NOMO-1 (cell line): ENCODE measurements around the gene LBHD2.
"Not testable (repeated sequence)": the region's sequence is repeated elsewhere in the genome, so short reads cannot be mapped to it uniquely, and the experiment has no call there.

ENCODE experiments used
- DNase-seq, 2 experiments: peaks; one replicate each; lab custom pipeline; 2025; ENCODE audit not compliant: unreplicated experiment in 2 of 2; lab: John Stamatoyannopoulos, UW

Gene LBHD2

GRCh38 chr14:103084021-103084919 lies at the start of gene LBHD2:
Gene LBHD2 (plus strand): TSS chr14:103084210. CDS start chr14:103086013, 1,803 bp downstream.
- DNase-seq = no peak

- no peak for DNase-seq
Measured at GRCh38 chr14:103041464-103041863, 42.5 kb upstream of the LBHD2 start.

DNA sequence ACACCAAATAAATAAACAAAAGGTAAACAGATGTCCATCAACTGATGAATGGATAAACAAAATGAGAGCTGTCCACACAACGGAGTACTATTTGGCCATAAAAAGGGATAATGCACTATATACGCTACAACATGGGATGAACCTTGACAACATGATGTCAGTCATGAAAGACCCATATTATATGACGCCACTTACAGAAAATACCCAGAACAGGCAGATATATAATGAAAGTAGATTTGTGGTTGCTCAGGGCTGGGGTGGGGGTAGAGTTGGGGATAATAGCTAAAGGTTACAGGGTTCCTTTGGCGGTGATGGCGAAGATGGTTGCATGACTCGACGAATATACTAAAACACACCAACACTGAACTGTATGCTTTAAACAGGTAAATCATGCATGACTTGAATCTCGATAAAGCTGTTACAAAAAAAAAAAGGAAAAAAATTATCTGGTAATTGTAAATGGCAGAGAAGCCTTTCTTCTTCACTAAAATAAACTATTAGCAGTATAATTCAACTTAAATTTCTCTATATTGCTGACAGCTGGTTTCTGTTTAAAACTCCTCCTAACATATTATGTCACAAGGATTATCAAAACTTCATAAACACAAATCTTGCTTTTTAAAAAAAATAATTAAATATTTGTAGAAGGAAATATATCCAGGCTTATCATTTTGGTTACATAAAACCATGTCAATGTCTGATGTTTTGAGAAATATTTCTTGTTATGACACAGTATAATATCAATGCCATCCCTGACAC lies 40.6 kb upstream of the LBHD2 start:
- no peak for DNase-seq

DNA sequence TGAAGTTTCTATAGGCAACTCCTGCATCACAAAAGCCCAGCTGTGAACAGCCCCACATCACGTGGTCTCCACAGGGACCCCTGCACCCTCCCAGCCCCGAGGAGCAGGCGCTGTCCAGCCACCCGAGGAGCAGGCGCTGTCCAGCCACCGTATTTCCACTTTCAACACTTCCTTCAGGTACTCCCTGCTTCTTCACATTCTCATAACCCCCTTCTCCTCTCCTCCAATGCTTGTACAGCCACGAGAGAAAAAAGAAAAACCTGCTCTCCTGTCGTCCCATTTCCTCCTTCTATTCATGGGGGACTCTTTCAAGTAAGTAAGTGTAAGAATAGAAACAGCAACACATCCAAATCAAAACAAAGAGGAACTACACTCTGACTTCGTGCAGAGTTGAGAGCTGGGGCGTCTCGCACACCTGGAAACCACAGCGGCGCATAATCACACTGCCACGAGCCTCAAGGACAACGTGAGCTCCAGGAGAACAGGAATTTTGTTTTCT lies 38.6 kb upstream of the LBHD2 start:
- DNase-seq = peak in 1 of 2 experiments; percentile 14

DNA sequence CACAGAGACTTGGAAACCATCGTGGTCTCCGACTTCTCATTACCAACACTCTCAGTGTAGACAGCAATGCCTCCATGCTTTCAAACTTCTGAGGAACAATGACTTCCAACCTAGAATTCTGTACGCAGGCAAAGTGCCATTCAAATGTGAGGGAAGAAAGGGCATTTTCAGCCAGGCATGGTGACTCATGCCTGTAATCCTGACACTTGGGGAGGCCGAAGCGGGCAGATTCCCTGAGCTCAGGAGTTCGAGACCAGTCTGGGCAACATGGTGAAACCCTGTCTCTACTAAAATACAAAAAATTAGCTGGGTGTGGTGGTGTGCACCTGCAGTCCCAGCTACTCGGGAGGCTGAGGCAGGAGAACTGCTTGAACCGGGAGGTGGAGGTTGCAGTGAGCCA lies 36.6 kb upstream of the LBHD2 start:
- not testable (repeated sequence) for DNase-seq

DNA sequence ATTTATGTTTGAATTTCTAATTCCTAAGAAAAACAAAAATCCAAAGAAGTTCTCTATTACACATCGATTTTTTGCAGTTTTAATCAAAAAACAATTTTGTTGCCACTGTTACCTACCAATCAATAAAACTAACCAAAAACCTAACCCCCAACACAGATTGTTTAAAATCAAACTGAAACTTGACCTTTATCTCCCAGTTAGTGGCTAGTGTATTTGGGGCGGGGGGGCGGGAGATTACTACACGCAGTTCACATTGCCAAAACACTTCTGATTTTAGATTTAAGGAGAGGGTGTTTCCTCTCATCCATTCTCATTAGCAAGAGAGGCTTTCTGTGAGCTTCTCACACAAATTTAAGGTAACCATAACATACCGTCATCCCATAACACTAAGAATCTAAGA lies 33.1 kb upstream of the LBHD2 start:
- no peak for DNase-seq

GRCh38 chr14:103052407-103052806 lies 31.6 kb upstream of the LBHD2 start:
- peak; percentile 35 to 72 for DNase-seq

DNA sequence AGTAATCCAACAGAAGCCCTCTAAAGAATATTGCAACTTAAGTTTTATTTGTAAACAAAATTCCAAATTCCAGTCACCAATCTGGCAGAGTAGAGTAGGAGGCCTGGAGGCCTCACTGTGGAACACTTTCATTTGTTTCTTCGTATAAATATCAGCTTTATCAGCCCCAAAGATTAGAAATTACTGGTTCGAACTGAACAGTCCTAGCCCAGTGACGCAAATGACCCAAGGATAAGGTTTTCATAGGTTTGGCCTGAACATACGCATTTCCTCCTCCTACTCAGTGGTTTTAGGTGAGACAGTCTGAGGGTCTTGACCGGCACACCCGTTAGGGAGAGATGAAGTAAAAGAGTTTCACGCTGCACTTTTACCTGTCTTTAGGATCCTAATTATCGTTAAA lies 28.3 kb upstream of the LBHD2 start:
- no peak for DNase-seq

DNA sequence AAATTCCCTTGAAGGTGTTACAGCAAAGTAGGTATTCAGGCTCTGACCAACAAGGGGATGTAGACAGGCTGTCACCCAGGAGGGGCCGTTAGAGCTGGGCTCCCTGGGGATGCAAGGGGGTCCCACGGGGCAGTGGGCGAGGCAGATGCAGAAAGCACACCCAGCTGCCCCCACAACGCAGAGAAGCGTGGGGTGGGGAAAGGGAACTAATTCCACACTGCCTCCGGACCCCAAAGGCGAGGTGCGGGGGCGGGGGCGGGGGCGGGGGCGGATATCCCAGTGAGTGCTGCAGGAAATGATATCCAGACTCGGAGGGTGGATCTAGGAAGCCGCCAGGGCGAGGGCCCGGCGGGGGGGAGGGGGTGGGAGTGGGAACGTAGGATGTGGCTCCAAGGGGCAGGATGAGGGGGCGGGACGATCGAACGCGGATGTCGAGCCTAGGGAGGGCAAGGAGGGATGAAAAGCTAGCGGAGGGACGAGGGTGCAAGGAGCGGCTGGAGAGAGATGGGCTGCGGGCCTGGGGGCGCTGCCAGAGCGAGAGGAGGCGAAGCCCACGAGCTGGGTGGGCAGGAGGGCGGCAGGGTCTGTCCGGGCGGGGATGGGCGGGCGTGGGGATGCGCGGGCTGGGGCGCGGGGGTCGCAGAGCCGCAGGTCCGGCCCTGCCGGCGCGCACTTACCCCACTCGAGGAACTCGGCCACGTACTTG lies 27.5 kb upstream of the LBHD2 start:
- no peak for DNase-seq

- no peak for DNase-seq
Measured at GRCh38 chr14:103057028-103057371, 27.0 kb upstream of the LBHD2 start.

GRCh38 chr14:103057372-103058163 lies 26.4 kb upstream of the LBHD2 start, which contains the start of gene CDC42BPB:
Gene CDC42BPB (minus strand): TSS chr14:103057549. CDS start chr14:103057173, 376 bp downstream.
- peak; percentile 72 to 83 for DNase-seq

DNA sequence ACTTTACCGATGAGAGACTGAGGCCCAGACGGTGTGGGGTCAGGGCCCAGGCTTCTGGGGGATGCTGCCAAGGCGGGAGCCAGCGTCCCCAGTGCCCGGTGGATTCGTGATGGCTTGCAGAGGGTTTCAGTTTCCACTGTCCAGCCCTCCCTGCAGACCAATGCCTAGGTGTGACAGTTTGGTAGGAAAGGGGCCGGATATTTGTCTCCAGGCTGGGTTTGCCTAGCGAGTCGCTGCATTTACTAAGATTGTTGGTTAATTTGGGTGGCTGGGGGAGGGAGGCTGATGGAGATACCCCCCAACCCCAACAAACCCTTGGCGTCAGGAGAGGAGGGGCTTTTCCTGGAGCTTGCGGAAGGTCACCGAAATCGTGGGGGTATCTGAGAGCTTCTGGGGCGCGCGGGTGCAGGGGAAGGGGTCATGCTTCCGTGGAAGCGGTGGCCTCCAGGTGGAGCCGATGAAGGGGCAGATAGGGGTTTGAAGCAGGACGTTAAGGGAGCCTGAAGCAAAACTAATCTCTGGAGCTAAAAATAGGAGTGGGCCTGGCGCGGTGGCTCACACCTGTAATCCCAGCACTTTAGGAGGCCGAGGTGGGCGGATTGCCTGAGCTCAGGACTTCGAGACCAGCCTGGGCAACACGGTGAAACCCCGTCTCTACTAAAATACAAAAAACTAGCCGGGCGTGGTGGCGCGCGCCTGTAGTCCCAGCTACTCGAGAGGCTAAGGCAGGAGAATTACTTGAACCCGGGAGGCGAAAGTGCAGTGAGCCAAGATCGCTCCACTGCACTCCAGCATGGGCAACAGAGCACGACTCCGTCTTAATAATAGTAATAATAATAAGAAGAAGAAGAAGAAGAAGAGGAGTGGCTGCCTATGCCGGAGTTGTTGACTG lies 25.6 kb upstream of the LBHD2 start:
- DNase-seq = no peak

- DNase-seq = no peak
Measured at GRCh38 chr14:103059556-103059955, 24.5 kb upstream of the LBHD2 start.

- DNase-seq = no peak
Measured at GRCh38 chr14:103061482-103061976, 22.5 kb upstream of the LBHD2 start.

- DNase-seq = no peak
Measured at GRCh38 chr14:103064436-103064835, 19.6 kb upstream of the LBHD2 start.

GRCh38 chr14:103064978-103065377 lies 19.0 kb upstream of the LBHD2 start:
- no peak for DNase-seq

- DNase-seq = no peak
Measured at GRCh38 chr14:103065861-103066260, 18.1 kb upstream of the LBHD2 start.

DNA sequence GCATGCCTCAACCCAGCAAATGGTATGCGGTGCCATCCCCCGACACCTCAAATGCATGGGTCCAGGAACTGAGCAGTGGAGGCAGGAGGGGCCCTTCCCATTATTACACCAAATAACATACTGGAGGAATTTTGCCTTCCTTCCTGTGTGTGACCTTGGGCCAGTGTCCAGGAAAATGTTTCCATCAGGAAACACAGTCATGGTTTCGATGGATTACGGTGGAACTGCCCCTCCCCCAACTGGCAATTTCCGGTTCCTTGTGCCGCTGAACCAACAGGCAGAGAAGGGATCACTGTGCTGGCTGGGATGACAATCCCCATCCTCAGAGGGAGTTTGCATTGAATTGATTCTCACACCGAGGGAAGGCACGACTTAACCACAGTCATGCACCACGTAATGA lies 17.6 kb upstream of the LBHD2 start:
- DNase-seq = no peak
